Measurements from ENCODE around the gene RNASEH2A. TPM values are rescaled to one million over a fixed set of nuclear protein-coding genes. Genes with fewer than 3 reads are reported as not detected.

RNASEH2A gene
- total and polyA plus RNA-seq, 2 of the 13 experiments (the other 11 are each of a cell fraction or from before 2014, with no cell fraction given) = 25.1 to 35.8 TPM

GRCh38 chr19:12792051-12792852 is 14.1 kb upstream of the RNASEH2A start (continued):
- TF ChIP-seq PRDM4 (CRISPR knock-in tag; IDR thresholded peaks at IDR 0.05; ENCODE audit: borderline replicate concordance) = no peak
- no peak for TF ChIP-seq ZNF225 (CRISPR knock-in tag; IDR thresholded peaks at IDR 0.05)
- TF ChIP-seq HIC2 (CRISPR knock-in tag; IDR thresholded peaks at IDR 0.05; ENCODE audit: low read depth) = no peak; the same call in 1 of the 2 replicates
- TF ChIP-seq RAD51 (IDR thresholded peaks at IDR 0.05; ENCODE audit: borderline replicate concordance) = peak; percentile 53; the same call in 1 of the 2 replicates
- TF ChIP-seq MAX (IDR thresholded peaks at IDR 0.05) = peak; percentile 86
- TF ChIP-seq CBX5 (CRISPR knock-in tag; IDR thresholded peaks at IDR 0.05; ENCODE audit: borderline replicate concordance) = no peak
- no peak for TF ChIP-seq ZNF124 (CRISPR knock-in tag; IDR thresholded peaks at IDR 0.05)
- TF ChIP-seq ZBTB25 (CRISPR knock-in tag; IDR thresholded peaks at IDR 0.05) = 0 out of 2 replicates have a peak, but pooled peaks have one; percentile 34
- TF ChIP-seq PRDM10 (CRISPR knock-in tag; IDR thresholded peaks at IDR 0.05; ENCODE audit: low read depth) = no peak
- TF ChIP-seq ZBTB10 (CRISPR knock-in tag; IDR thresholded peaks at IDR 0.05; ENCODE audit: borderline replicate concordance) = no peak; the same call in 1 of the 2 replicates
- no peak for TF ChIP-seq PREB (CRISPR knock-in tag; IDR thresholded peaks at IDR 0.05)
- TF ChIP-seq YEATS4 (CRISPR knock-in tag; IDR thresholded peaks at IDR 0.05; ENCODE audit: borderline replicate concordance) = peak; percentile 38; the same call in 1 of the 2 replicates
- no peak for TF ChIP-seq ZIK1 (CRISPR knock-in tag; IDR thresholded peaks at IDR 0.05; ENCODE audit: borderline replicate concordance, low read depth)
- TF ChIP-seq ZNF180 (CRISPR knock-in tag; IDR thresholded peaks at IDR 0.05; ENCODE audit: borderline replicate concordance, low read depth) = no peak
